ENCODE data around the gene ZNF107.
"Not testable (repeated sequence)": the region's sequence is repeated elsewhere in the genome, so short reads cannot be mapped to it uniquely, and the experiment has no call there.

ZNF107 gene

GRCh38 chr7:64733550-64734240, 67.8 kb downstream of the ZNF107 start:
- DNase-seq (ENCODE audit: low spot score), result no peak

GRCh38 chr7:64736575-64736974, 70.6 kb downstream of the ZNF107 start:
- DNase-seq (ENCODE audit: low spot score), result no peak

- not testable (repeated sequence) for DNase-seq (ENCODE audit: low spot score)
Measured at GRCh38 chr7:64738403-64738802, 72.5 kb downstream of the ZNF107 start.

GRCh38 chr7:64738953-64739352, 73.0 kb downstream of the ZNF107 start:
- not testable (repeated sequence) for DNase-seq (ENCODE audit: low spot score)

GRCh38 chr7:64744680-64745079, 78.7 kb downstream of the ZNF107 start:
- DNase-seq (ENCODE audit: low spot score), result no peak

- DNase-seq (ENCODE audit: low spot score), result no peak
Measured at GRCh38 chr7:64747802-64748201, 81.9 kb downstream of the ZNF107 start.

GRCh38 chr7:64753032-64753431, 87.1 kb downstream of the ZNF107 start:
- no peak for DNase-seq (ENCODE audit: low spot score)

- no peak for DNase-seq (ENCODE audit: low spot score)
Measured at GRCh38 chr7:64755865-64756264, 89.9 kb downstream of the ZNF107 start.

GRCh38 chr7:64758151-64758550, 92.2 kb downstream of the ZNF107 start:
- DNase-seq (ENCODE audit: low spot score), result no peak
